AG04449 (cell line): ENCODE measurements around the gene DNAJC5.
"Not testable (repeated sequence)": the region's sequence is repeated elsewhere in the genome, so short reads cannot be mapped to it uniquely, and the experiment has no call there.

Experiments
- CTCF ChIA-PET: fragments of 350-600 bp; formaldehyde crosslinking; extraction: SDS; loops from one replicate; lab custom pipeline; 2021; ENCODE audit warnings: antibody characterized with exemption; lab: Yijun Ruan, JAX
- POLR2A ChIA-PET: fragments of 400-600, 350-600 bp; formaldehyde crosslinking; extraction: SDS; loops from one replicate; lab custom pipeline; 2020; ENCODE audit warnings: antibody characterized with exemption, inconsistent platforms; lab: Yijun Ruan, JAX
- DNase-seq: peaks from one replicate; pipeline ENCODE4 v3.0.0-alpha.2; 2010; ENCODE audit warnings: low read depth, low spot score
- H3K4me3 ChIP-seq: 2 replicates; pipeline ENCODE4 v1.5.1; 2011; ENCODE audit warnings: low read depth, mild to moderate bottlenecking, control low read depth, low read length
- CTCF ChIP-seq: IDR thresholded peaks from one replicate; pipeline ENCODE4 v1.5.1; 2011; ENCODE audit warnings: mild to moderate bottlenecking, moderate library complexity, low read length, control low read depth, inconsistent platforms; ENCODE audit not compliant: insufficient read depth; ENCODE audit errors: missing control alignments

The DNAJC5 gene

GRCh38 chr20:63913768-63914167 is 18.8 kb downstream of the DNAJC5 start:
- no peak overlapping the region for H3K4me3 ChIP-seq
- no peak for DNase-seq
- TF ChIP-seq CTCF: no peak
- ChIA-PET CTCF (interaction anchor here (1.5 kb wide), 1 partner anchor 149 kb away, joined by 3 read pairs; no protein-coding TSS in a partner anchor), POLR2A (no interaction called here)

GRCh38 chr20:63915471-63915870 is 20.5 kb downstream of the DNAJC5 start:
- no peak for TF ChIP-seq CTCF
- ChIA-PET CTCF (interaction anchor here (0.8 to 1.5 kb wide), 4 partner anchors 11 to 151 kb away, joined by 3 to 5 read pairs (median 4); partner anchors contain the start of gene PRPF6), POLR2A (no interaction called here)
- H3K4me3 ChIP-seq: no peak overlapping the region
- DNase-seq: no peak

GRCh38 chr20:63916371-63916939 is 21.5 kb downstream of the DNAJC5 start:
- H3K4me3 ChIP-seq, CTCF ChIA-PET, POLR2A ChIA-PET, DNase-seq: not testable (repeated sequence)

- POLR2A ChIA-PET: no interaction called here
- no peak for TF ChIP-seq CTCF
These were observed 22.9 kb downstream of the DNAJC5 start for GRCh38 chr20:63917811-63918210.

DNA sequence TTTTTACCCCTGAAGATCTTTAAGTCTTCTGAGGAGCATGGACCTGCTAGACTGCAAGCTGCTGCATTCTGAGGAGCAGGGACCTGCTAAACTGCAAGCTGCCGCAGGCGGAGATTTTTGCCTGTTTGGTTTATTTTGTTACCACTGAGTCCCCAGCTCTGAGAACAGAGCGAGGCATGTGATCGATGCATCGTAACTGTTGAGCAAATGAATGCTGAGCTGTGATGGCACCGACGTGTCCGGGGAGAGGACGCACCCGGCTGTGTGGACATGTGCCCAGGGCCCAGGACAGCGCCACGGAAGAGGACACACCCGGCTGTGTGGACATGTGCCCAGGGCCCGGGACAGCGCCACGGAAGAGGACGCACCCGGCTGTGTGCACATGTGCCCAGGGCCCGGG is 24.2 kb downstream of the DNAJC5 start:
- TF ChIP-seq CTCF: no peak
- H3K4me3 ChIP-seq: no peak overlapping the region
- ChIA-PET POLR2A (no interaction called here), CTCF (interaction anchor here (0.9 to 1.7 kb wide), 2 partner anchors 10 to 381 kb away, joined by 3 to 9 read pairs; no protein-coding TSS in a partner anchor)
- DNase-seq: no peak

More at GRCh38 chr20:63917811-63918210, 22.9 kb downstream of the DNAJC5 start:
- no peak for DNase-seq
- CTCF ChIA-PET: interaction anchor here (1.0 to 1.7 kb wide), 2 partner anchors 8 to 63 kb away, joined by 4 to 9 read pairs; partner anchors contain the start of gene PRPF6
- H3K4me3 ChIP-seq: no peak overlapping the region

- H3K4me3 ChIP-seq: no peak overlapping the region
- ChIA-PET CTCF (interaction anchor here (0.7 to 1.7 kb wide), 2 partner anchors 11 to 60 kb away, joined by 3 read pairs; no protein-coding TSS in a partner anchor), POLR2A (no interaction called here)
- no peak for DNase-seq
- TF ChIP-seq CTCF: no peak
These were observed 25.3 kb downstream of the DNAJC5 start for GRCh38 chr20:63920226-63920625.
